Chondrocyte (in vitro differentiated cells): ENCODE measurements around the gene COBL. TPM values are rescaled to one million over a fixed set of nuclear protein-coding genes. Genes with fewer than 3 reads are reported as not detected.

ENCODE experiments used
- DNase-seq: peaks from one replicate; pipeline ENCODE4 v3.0.0; 2021; ENCODE audit warnings: mixed read lengths, low spot score
- H3K27ac Mint-ChIP-seq: one replicate; pipeline ENCODE4 v1.8.0; 2021; ENCODE audit warnings: mild to moderate bottlenecking, moderate library complexity, mixed read lengths; ENCODE audit not compliant: unreplicated experiment
- H3K27me3 Mint-ChIP-seq: 2 replicates; pipeline ENCODE4 v1.8.0; 2021; ENCODE audit warnings: low read depth, mixed read lengths
- H3K36me3 Mint-ChIP-seq: 2 replicates; pipeline ENCODE4 v1.8.0; 2021; ENCODE audit warnings: low read depth, mixed read lengths
- H3K4me1 Mint-ChIP-seq: 2 replicates; pipeline ENCODE4 v1.8.0; 2021; ENCODE audit warnings: low read depth, mild to moderate bottlenecking, mixed read lengths
- H3K4me3 Mint-ChIP-seq: one replicate; pipeline ENCODE4 v1.8.0; 2021; ENCODE audit warnings: mild to moderate bottlenecking, moderate library complexity, mixed read lengths; ENCODE audit not compliant: unreplicated experiment
- H3K9me3 Mint-ChIP-seq: 2 replicates; pipeline ENCODE4 v1.8.0; 2021; ENCODE audit warnings: low read depth, mixed read lengths
- total RNA-seq: library from RNA; stranded (reverse); gene quantifications from 3 replicates; pipeline ENCODE4 v1.2.1, GENCODE V29; 2021
- TF ChIP-seq, protein P1 (sequence below): fragments of 200-600 bp; sonication (generic); IDR thresholded peaks from 2 replicates; pipeline ENCODE4 v1.5.0; 2021; ENCODE audit warnings: antibody characterized with exemption, mild to moderate bottlenecking, moderate library complexity

The COBL gene
- total RNA-seq, 1 donor from 2014 or later = 0.17 TPM

DNA sequence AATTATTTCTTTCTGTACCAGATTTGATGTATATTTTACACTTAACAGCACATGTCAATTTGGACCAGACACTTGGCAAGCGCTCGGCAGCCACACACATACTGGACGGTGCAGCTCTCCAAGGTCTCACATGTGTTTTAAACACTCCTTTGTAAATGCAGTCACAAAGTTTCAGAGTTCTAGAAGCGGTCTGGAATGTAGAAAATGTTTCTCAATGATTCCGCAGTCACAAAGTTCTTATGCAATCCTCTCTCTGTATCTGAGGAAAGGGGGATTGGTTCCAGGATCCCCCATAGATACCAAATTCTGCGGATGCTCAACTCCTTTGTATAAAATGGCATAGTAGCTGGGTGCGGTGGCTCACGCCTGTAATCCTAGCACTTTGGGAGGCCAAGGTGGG is 280.9 kb downstream of the COBL start:
- TF ChIP-seq, protein P1, sequence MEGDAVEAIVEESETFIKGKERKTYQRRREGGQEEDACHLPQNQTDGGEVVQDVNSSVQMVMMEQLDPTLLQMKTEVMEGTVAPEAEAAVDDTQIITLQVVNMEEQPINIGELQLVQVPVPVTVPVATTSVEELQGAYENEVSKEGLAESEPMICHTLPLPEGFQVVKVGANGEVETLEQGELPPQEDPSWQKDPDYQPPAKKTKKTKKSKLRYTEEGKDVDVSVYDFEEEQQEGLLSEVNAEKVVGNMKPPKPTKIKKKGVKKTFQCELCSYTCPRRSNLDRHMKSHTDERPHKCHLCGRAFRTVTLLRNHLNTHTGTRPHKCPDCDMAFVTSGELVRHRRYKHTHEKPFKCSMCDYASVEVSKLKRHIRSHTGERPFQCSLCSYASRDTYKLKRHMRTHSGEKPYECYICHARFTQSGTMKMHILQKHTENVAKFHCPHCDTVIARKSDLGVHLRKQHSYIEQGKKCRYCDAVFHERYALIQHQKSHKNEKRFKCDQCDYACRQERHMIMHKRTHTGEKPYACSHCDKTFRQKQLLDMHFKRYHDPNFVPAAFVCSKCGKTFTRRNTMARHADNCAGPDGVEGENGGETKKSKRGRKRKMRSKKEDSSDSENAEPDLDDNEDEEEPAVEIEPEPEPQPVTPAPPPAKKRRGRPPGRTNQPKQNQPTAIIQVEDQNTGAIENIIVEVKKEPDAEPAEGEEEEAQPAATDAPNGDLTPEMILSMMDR = no peak
- Mint-ChIP-seq H3K36me3 (no peaks in the 10 kb centered on the region), H3K27me3 (no peaks in the 10 kb centered on the region), H3K4me1 (peaks cover 28% of the 10 kb centered on the region), H3K4me3 (no peak overlapping the region), H3K27ac (no peak overlapping the region), H3K9me3 (no peaks in the 10 kb centered on the region)
- DNase-seq = no peak

DNA sequence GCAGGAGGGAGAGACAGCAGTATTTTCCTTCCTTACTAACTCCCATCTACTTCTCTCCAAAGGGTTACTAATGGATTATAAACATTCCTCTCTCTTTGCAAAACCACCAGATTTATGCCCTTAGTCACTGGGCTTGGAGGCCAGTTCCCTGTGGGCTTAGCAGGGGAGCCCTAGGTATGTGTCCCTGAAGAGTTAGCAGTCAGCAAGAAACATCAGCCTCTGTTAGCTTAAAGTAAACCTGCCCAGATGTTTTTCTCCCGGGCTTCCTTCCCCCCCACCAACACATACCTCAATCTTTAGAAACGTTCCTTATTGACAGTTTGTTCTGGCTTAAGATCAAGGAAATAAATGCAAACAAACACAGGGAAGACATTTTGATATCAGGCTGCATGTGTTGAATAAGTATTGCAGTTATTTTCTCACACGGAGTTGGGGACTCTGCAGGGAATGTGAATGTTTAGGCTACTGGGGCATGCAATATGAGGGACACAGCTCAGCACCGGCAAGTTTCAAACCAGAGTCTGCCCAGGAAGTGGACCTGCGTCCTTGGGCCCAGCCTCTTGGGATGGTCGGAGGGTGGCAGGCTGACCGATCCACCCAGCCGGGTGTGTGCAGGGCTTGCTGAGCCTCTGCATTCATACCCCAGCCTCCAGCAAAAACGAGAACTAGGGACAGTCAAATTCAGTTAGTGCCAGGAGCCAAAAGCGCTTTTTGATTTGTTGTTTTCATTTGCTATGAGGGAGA is 281.9 kb downstream of the COBL start:
- DNase-seq = no peak
- Mint-ChIP-seq H3K27ac (peak overlapping the region; percentile 84), H3K4me1 (peaks cover 32% of the 10 kb centered on the region), H3K36me3 (no peaks in the 10 kb centered on the region), H3K4me3 (peak overlapping the region; percentile 2), H3K27me3 (no peaks in the 10 kb centered on the region), H3K9me3 (no peaks in the 10 kb centered on the region)
- TF ChIP-seq, protein P1 = no peak

DNA sequence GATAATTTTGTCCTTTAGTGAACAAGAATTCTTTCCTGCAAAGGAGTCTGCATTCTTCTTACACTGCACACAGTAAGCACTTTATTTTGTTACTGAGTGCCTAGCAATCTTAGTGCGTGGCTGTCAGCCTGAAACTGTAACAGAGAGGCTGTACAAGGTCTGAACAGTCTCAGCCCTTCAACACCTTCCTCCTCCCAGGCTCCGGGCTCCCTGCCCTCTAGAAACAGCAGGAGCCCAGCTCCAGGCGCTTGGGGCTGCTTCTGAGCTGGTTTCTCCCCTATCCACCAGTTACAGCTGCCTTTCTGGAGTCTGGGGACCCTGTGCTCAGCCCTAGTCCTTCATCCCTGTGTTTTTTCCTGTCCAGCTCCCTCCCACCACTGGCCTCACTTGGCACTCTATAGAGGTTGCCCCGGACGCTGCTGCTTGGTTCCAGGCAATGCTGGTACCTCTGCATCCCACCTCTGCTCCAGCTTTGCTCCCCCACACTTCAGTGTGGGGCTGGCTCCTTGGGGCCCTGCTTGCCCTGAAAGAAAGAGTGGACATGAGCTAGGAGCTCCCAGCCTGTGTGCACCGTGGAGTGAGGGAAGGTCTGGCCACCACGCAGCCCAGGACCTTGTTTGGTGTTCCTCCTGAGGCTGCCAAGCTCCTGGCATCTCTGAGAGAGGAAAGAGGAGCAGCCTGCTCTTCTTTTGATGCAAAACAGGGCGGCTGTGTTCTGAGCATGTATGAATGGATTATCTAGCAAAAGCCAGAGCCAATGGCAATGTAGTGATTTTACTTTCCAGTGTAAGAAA is 282.7 kb downstream of the COBL start:
- no peaks in the 10 kb centered on the region for H3K27me3 Mint-ChIP-seq
- H3K9me3 Mint-ChIP-seq = no peaks in the 10 kb centered on the region
- TF ChIP-seq, protein P1 = no peak
- no peaks in the 10 kb centered on the region for H3K36me3 Mint-ChIP-seq
- no peak for DNase-seq
- peak overlapping the region; percentile 84 for H3K27ac Mint-ChIP-seq
- no peak overlapping the region for H3K4me3 Mint-ChIP-seq
- H3K4me1 Mint-ChIP-seq = peaks cover 39% of the 10 kb centered on the region

DNA sequence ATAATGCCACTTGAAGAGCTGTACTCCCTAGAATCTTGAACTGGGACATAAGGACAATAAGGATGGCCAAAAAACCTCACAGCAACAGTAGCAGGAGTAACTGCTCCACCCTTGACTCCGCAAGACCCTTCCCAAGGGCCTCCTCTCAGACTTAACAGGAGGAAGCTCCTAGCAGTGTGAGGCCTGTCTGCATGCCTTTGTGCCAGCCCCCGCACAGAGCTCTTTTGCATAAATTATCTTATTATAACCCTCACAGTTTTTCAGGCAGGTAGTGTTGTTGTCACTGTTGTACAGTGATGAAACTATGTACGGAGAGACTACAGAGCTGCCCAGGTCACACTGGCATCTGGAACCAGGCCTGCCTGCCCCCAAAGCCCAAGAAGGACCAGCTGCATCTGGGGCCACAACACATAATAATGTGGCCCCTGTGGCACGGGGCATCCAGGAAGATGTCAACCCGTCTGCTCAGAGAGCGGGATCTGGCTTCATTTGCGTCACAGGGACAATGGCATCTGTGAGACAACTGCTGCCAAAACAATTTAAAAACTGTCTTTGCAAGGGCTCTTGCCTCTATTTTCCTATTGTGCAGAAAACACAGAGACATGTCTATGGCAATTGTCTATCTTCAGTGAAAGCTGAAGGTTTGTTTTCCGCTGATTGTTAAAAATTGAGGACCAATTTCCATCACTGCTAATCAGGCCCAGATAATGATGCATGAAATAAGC is 284.7 kb downstream of the COBL start:
- H3K4me3 Mint-ChIP-seq = no peak overlapping the region
- H3K27me3 Mint-ChIP-seq = no peaks in the 10 kb centered on the region
- no peaks in the 10 kb centered on the region for H3K36me3 Mint-ChIP-seq
- DNase-seq = no peak
- H3K4me1 Mint-ChIP-seq = peaks cover 44% of the 10 kb centered on the region
- no peak overlapping the region for H3K27ac Mint-ChIP-seq
- no peaks in the 10 kb centered on the region for H3K9me3 Mint-ChIP-seq
- TF ChIP-seq, protein P1 = no peak

DNA sequence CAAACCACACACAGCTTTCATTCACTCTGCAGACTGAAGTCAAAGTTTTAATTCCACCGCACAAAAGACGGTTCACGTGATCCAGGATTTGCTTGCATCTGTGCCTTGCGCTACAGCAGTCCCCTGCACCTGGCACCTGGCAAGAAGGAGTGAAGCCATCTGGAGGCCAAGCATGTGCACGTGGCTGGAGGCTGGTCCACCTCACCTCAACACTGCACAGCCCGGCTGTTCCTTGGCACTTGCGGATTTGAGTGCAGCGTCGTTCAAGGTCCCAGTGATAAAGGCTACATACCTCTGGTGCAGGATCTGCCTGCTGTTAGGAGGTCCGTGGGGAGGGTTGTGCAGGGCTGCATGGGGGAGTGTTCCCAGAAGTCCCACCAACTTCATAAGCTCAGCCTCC is 285.4 kb downstream of the COBL start:
- no peak overlapping the region for H3K27ac Mint-ChIP-seq
- H3K27me3 Mint-ChIP-seq = no peaks in the 10 kb centered on the region
- H3K9me3 Mint-ChIP-seq = no peaks in the 10 kb centered on the region
- no peak for DNase-seq
- TF ChIP-seq, protein P1 = no peak
- no peaks in the 10 kb centered on the region for H3K36me3 Mint-ChIP-seq
- H3K4me1 Mint-ChIP-seq = peaks cover 44% of the 10 kb centered on the region
- no peak overlapping the region for H3K4me3 Mint-ChIP-seq
